AG09309 (cell line): ENCODE results near the gene OR10H1.

Source experiments
- DNase-seq: peaks from one replicate; pipeline ENCODE4 v3.0.0-alpha.2; 2010; ENCODE audit warnings: low read depth
- H3K4me3 ChIP-seq: 2 replicates; pipeline ENCODE4 v1.5.1; 2011; ENCODE audit warnings: mild to moderate bottlenecking, low read depth, low read length, moderate library complexity; ENCODE audit not compliant: control insufficient read depth
- TF ChIP-seq, protein P1 (sequence below): IDR thresholded peaks from 2 replicates; pipeline ENCODE4 v1.5.1; 2011; ENCODE audit warnings: mild to moderate bottlenecking, low read depth, low read length, inconsistent platforms; ENCODE audit not compliant: insufficient read depth, control insufficient read depth; ENCODE audit errors: missing control alignments

OR10H1 gene

DNA sequence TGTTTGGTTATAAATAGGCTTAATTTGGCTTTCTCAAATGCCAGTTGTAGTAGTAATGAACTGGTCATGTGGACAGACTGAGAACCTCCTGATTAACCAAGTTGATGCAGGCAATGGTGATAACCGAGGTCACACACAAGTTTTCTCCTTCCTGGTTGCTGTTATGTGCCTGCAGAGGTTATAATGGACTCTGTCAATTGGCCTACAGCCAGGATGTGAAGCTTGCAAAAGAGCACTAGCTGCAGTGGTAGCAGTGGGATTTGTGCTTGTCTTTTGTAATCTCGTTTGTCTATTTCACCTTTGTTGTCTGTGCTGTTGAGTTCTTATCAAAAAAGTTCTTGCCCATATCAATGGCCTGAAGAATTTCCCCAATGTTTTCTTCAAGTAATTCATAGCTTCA lies 57.1 kb downstream of the OR10H1 start:
- H3K4me3 ChIP-seq: no peak overlapping the region
- no peak for DNase-seq
- TF ChIP-seq, protein P1, sequence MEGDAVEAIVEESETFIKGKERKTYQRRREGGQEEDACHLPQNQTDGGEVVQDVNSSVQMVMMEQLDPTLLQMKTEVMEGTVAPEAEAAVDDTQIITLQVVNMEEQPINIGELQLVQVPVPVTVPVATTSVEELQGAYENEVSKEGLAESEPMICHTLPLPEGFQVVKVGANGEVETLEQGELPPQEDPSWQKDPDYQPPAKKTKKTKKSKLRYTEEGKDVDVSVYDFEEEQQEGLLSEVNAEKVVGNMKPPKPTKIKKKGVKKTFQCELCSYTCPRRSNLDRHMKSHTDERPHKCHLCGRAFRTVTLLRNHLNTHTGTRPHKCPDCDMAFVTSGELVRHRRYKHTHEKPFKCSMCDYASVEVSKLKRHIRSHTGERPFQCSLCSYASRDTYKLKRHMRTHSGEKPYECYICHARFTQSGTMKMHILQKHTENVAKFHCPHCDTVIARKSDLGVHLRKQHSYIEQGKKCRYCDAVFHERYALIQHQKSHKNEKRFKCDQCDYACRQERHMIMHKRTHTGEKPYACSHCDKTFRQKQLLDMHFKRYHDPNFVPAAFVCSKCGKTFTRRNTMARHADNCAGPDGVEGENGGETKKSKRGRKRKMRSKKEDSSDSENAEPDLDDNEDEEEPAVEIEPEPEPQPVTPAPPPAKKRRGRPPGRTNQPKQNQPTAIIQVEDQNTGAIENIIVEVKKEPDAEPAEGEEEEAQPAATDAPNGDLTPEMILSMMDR: no peak
